GM10847 (cell line): ENCODE measurements around the gene MYH6.

Experiments used
- POLR2A ChIP-seq: IDR thresholded peaks from 2 replicates; pipeline ENCODE4 v1.6.1; 2011; ENCODE audit not compliant: insufficient read length; ENCODE audit errors: extremely low read depth

The MYH6 gene

DNA sequence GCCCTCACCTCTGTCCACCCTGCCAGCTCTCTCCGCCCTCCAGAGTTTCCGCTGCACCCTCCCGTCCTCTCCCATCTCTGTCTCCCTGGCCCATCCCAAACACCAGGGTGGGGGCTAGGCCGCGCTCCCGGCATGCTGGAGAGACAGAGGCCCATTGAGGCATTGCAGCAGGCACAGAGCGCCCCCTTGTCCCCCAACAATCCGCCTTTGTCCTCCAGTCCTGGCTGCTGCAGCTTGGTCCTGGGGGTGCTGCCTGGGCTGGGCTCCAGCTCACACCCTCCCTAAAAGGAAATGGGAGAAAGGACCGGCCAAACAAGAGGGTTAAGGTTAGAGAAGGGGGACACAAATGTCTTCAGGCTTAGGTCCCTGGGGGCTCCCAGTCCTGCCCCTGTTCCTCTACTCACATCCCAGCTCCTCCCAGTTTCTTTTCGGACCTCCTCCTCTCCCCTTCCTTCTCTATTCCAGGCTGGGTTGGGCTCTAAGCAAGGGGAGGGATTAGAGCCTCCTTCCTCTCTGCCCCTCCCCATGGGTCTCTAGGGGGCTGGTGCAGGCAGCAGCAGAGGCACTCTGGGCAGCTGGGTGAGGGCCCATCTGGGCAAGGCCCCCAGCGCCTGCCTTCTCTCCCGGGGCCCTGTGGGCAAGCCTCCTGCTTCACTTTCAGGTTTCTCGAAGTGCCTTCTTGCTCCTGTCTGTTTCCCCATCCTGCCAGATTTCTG lies 31.4 kb downstream of the MYH6 start, which contains the start of gene CMTM5:
Gene CMTM5, plus strand, starts transcription at position 565 of the 716 bp plus-strand sequence. CDS start 206 bp downstream, outside the sequence.
- TF ChIP-seq POLR2A, result no peak

DNA sequence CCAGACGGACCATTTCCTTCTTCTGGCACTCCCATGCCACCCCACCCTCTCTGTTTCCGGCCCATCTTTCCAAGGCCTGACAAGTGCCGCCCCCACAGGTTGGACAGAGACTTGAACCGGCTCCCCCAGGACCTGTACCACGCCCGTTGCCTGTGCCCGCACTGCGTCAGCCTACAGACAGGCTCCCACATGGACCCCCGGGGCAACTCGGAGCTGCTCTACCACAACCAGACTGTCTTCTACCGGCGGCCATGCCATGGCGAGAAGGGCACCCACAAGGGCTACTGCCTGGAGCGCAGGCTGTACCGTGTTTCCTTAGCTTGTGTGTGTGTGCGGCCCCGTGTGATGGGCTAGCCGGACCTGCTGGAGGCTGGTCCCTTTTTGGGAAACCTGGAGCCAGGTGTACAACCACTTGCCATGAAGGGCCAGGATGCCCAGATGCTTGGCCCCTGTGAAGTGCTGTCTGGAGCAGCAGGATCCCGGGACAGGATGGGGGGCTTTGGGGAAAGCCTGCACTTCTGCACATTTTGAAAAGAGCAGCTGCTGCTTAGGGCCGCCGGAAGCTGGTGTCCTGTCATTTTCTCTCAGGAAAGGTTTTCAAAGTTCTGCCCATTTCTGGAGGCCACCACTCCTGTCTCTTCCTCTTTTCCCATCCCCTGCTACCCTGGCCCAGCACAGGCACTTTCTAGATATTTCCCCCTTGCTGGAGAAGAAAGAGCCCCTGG lies 32.4 kb downstream of the MYH6 start:
- TF ChIP-seq POLR2A, result no peak

DNA sequence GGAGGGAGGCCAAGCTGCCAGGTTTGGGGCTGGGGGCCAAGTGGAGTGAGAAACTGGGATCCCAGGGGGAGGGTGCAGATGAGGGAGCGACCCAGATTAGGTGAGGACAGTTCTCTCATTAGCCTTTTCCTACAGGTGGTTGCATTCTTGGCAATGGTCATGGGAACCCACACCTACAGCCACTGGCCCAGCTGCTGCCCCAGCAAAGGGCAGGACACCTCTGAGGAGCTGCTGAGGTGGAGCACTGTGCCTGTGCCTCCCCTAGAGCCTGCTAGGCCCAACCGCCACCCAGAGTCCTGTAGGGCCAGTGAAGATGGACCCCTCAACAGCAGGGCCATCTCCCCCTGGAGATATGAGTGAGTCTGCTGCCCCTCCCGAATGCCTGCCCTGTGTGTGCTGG lies 35.0 kb downstream of the MYH6 start:
- TF ChIP-seq POLR2A, result no peak

DNA sequence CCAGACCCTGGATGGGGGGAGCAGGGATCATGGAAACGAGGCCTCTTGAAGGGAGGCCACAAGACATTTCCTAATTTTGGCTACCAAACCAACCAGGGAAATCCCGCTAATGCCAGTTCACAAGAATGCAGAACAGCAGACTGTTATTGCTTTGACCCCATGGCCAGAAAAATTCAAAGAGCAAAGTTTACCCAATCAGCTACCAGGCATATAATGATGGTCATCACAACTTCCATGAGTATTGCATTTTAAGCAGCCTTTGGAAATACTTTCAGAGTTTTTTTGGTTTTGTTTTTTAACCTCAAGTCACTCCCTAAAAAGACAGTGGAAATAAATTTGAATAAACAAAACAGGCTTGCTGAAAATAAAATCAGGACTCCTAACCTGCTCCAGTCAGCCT lies 35.6 kb downstream of the MYH6 start, which contains the start of gene IL25:
Gene IL25, plus strand, starts transcription at position 301 of the 400 bp plus-strand sequence.
- TF ChIP-seq POLR2A, result no peak

DNA sequence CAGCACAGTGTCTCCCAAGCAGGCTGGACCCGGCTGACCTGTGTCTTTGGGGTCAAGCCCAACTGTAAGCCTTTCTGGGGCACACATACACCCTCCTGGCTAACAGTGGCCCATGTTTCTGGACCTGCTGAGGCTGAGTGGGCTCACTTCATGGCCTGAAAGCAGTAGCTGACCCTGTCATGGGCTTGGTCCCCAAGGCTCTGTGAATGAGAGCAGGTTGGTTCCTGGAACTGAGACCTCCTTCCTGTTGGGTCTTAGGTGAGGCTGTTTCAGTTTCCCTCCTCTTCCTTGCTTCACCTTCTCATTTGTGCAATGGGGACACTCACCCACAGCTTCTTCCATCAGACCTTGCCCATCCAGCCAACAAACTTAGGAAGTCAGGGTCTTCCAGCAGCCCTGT lies 36.2 kb downstream of the MYH6 start:
- TF ChIP-seq POLR2A, result no peak

DNA sequence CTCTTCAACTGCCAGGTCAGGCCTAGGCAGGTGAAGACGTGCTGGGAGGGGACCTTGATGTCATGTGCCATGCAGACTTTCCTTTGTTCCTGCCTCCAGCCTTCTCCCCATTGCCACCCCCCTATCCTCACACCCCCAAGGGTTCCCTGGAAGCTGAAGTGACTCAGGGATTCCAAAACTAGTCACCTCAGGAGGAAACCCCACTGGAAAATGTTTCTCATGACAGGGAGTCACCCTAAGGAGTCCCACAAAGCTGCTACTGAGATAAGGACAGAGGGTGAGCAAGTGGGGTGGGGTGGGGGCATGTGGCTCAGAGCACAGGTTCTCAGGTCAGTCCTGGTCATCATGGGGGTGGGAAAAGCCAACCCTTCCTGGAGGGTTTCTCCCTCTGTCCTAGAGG lies 37.9 kb downstream of the MYH6 start:
- no peak for TF ChIP-seq POLR2A

DNA sequence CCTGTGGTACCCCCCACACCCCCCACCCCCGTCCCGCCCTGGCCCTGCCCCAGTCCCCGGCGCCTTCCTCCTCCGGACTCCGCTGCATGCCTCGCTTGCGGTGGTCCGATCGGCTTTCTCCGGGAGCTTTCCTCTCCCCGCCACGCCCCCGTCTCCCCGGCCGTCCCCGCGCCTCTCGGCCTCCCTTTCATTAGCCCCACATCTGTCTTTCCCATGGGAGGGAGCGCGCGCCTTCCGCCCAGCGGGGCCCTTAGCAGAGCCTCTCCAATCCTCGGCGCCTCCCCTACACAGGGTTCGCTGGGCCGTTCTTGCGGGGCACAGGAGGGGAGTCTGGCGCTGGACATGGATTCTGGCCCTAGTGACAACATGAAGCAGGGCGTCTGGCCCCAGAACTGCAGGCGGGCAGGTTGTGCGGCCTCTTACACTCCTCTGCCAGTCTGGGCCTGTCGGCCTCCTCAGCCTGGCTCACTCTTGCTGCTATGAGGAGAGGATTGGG lies 41.6 kb downstream of the MYH6 start:
- TF ChIP-seq POLR2A, result no peak

DNA sequence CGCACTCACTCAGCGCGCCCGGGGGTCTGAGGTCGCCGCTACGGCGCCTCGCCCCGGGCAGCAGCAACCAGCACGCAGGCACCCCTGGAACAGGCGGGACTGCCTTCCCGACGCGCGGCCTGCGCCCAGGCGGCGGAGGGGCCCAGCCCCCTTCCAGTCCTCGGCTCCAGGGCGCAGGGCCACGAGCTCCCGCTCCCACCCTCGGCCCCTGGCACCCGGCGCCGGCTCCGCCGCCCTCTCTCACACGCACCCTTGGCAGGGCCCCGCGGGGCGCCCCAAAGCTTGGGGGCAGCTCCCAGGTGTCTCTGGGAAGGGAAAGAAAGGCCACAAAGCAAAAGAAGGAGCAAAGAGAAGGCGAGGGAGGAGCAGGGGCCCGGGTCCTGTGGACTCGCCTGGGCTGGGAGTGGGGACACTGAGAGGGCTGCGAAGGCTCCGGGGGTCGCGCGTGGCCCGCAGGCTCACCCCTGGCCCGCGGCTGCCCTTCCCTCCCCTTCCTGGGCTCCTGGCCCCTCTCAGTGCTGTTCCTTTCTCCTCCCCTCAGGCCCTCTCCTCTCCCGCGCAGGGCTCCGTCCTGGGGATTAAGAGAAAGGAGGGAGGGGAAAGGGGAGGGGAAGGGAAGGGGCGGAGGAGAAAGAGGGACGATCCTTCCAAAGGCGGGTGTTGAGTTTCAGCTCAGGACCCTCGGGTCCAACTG lies 42.2 kb downstream of the MYH6 start:
- TF ChIP-seq POLR2A, result no peak

DNA sequence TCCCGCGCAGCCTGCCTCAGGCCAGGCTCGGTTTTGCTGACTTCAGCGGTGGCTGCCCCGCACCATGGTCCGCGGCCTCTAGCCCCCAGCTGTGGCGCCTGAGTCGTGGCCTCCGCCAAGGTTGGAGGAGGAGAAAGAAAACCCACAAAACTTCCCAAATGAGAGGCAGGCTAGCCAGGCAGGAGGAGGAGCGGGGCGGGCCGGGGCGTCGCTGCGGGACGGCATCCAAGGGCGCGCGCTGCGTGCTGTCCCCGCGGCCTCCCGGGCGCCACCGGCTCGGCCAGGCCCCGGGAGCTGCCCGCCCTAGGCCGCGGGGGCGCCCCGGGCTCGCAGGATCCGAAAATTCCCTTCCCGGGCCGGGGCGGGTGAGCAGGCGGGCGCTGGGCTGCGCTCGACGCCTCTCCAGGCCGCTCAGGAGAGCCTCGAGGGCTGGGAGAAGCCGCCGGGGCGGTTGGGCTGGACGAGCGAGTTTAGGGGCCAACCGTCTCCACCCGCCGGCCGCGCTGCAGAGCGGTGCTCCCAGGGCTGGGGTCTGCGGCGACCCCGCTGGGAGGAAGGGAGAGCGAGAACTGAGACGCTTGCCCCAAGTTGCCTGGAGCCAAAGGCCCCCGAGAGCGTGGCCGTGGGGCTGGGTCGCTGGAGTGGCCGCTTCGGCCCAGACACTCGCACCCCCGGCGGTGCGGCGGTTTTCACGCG lies 42.9 kb downstream of the MYH6 start, which contains the start of gene EFS:
Gene EFS, minus strand, starts transcription at position 137 of the 696 bp plus-strand sequence. CDS start 147 bp downstream, outside the sequence.
- no peak for TF ChIP-seq POLR2A

DNA sequence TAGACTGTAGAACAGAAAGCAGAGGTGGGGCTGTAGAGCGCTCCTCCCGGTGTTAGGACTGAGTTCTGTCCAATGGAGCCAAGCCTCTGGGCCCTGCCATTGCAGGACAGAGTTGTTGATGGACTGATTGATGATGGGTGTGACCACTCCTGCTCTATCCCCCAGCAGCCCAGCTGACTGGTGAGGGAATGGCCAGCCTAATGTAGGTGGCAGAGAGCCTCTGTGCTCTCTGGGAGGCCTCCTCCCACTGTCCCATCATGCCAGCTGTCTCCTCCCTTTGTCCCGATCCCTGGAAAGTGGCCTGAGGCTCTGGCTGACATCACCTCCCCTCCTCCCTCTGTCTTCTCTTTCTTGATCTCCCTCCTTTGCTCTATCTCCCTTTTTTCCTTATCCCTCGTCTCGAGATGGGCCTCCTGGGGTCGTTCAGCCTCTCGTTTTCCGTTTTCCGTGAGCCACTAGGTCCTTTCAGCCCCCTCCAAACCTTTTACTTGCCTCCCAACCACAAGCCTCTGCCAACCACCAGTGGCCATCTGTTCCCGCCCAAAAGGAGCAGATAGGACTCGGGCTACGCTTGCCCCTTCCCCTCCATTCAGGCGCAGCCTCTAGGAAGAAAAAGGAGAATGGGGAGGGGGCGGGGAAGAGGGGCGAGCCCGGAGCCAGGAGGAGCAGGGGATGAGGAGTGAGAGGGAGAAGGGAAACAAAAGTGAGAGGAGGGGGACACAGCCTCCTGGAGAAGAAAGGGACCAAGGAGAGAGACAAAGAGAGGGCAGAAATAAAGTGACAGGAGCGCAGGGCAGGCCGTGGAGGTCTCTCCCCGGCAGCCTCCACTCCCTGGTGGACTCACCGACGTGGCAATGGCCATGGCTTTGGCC lies 43.7 kb downstream of the MYH6 start:
- no peak for TF ChIP-seq POLR2A

DNA sequence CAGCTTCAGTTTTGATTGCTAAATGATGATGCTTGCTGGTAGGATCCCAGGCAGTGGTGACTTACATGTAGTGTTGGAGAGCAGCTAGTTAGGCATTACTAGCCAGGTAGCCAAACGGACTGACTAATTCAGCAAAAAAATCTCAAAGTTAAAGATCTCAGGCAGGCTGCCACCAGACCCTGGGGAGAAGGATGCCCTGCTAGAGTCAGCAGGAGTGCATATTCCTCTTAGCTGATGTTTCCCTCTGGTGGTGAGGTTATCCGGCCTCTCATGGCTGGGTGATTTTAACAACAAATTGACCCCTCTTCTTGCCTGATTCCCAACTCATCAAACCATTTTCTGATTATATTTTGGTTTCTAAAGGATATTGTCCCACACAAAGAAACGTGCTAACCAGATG lies 45.9 kb downstream of the MYH6 start:
- TF ChIP-seq POLR2A, result no peak

DNA sequence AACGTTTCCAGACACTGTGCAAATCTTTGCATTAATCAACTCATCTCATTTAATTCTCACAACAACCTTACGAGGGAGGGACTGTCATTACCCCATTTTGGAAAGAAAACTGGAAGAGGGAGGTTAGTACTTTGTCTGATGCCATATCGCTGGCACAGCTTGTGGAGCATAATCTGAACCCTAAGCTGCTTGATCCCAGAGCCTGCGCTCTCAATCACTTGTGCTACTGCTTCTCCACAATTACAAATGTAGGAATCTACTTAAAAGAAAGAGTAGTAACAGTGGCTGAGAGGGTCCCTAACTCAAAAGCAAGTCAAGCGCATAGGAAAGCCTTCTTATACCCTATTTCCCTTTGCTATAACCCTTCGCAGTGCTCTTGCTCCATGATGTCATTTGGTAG lies 46.3 kb downstream of the MYH6 start:
- no peak for TF ChIP-seq POLR2A

DNA sequence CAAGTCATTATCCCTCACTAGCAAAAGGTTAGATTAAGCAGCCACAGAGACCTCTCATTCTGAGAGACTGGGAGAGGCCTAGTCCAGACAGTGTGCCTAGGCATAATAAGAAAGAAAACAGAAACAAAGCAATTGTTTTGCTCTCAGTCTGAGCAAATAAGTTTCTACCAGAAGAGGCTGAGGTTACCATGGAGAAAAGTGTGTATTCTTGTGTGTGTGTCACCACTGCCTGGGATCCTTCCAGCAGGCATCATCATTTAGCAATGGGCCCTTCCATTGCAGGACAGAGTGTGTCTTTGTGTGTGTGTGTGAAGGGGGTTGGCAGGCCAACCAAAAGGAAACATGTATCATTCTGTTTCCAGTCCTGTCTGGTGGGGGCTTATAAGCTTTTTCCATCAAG lies 46.8 kb downstream of the MYH6 start:
- TF ChIP-seq POLR2A, result no peak

DNA sequence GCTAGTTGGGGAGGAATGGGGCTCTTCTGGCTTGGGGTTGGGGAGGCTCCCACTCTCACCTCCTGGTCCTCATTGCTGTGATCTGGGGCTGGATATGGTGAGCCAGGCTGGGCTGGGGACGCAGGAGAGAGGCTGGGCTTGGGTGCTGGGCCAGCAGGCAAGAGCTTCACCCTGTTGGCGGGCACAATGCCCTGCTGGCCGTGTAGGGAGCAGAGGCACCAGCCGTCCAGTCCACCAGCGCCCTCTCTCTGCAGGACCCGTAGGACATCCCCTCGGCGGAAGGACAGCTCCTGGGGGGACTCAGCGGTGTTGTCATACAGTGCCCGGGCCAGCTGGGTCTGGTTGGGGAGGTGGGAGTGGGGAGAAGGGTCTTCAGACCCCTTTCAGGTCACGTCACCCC lies 47.6 kb downstream of the MYH6 start:
- no peak for TF ChIP-seq POLR2A
